NCI-H2227 (cell line): ENCODE measurements around the gene ZCCHC14.

ENCODE experiments used
- DNase-seq: peaks from one replicate; lab custom pipeline; 2025; ENCODE audit not compliant: unreplicated experiment; lab: John Stamatoyannopoulos, UW

Gene ZCCHC14

GRCh38 chr16:87435372-87436224, 57.2 kb downstream of the ZCCHC14 start:
- no peak for DNase-seq

DNA sequence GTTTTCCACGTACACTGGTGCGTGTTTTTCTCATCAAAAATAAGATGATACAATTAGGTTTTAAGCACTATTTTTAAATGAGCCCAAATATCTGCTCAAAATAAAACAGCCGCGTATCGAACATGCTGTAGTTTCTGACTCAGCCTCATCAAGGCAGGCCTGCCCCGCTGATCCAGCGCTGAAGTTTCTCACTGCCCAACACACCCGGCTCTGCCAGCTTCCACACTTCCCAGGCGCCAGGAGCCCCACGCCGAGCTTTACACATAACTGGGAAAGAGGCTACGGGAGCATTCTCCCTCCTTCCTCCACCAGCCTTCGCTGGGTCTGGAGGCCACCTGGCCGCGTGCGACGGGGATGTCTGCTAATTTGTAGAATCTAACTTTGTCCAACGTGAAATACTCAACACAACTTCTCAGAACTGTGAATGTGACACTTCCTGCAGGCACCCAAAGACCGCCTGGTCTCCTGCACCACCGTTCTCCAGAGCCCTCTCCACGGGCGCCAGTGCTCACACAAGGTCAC, 58.6 kb downstream of the ZCCHC14 start:
- DNase-seq: no peak

DNA sequence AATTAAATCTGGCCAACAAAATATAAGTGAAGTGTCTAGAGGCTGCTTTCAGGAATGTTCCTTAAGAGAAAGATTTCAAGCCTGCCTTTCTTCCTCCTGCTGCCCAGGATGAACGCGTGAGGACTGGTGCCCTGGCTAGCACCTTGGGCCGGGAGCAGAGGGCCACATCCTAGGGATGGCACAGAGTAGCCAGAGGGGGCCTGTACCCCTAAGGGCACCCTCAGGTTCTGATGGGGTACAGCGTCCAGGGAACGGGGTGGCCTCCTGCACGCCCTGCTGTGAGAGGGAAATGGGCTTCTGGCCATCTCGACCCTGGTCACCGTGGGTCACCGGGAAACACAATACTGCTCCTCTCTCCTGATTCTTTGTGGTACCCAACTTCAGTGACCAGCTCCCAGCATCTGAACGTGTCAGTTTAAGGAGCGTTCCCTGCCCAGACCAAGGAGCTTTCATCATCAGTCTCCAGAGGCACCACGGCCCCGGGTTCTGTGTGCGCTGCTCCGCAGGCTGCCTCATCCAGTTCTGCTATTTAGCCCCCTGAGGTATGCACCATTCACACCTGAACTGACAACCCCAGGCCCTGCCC, 60.4 kb downstream of the ZCCHC14 start:
- no peak for DNase-seq

DNA sequence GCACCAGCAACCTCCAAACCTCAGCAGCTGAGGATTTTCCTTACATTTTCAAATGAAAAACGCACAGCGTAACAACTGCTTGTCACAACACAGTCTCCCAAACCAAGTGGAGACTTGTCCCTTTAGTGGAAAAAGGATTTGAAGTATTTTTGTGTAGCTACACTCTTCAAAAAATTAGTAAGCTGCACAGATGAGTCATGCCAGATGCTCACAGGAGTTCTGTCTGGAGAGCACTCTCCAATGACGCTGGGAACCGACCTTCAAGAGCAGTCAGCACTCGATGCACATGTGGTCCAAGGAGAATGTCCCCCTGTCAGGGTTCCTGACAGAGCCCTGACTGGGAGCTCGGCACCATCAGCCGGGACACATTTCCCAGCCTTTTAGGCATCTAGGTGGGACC, 60.9 kb downstream of the ZCCHC14 start:
- DNase-seq: no peak

DNA sequence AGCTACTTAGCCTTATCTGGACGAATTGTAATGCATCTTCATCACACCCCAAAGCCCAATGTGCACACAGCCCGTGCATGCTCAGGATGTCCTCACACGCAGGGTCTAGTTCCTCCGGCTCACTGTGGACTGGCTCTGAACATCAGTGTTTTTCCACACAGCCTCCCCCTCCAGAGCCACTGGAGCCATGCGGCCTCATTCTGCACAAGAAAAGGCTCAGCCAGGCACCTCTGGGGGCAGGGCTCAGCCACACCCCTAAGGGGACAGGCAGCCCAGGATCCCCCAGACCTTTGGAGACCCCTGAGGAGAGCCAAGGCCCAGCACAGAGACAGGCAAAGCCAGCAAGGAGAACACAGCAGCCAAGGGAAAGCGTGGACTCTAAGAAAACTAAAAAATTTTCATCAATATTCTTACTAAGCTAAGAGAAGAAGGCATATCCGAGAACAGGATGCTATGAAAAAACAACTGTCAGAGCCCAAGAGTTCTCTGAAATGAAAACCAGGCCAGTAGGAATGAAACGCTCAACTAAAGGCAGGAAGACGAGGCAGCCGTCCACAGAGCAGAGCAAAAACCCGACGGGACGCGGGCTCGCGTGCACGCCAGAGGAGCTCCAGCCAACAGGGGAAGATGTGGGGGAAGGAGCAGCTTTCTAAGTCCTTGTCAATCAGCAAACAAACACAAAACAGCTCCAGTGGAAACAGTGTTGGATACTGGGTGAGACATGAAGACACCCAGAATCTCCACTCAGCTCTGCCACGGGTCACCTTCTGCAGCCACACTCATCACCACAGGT, 66.2 kb downstream of the ZCCHC14 start:
- DNase-seq: no peak

GRCh38 chr16:87425941-87426340, 66.9 kb downstream of the ZCCHC14 start:
- DNase-seq: no peak

GRCh38 chr16:87424266-87424665, 68.6 kb downstream of the ZCCHC14 start:
- DNase-seq: no peak

DNA sequence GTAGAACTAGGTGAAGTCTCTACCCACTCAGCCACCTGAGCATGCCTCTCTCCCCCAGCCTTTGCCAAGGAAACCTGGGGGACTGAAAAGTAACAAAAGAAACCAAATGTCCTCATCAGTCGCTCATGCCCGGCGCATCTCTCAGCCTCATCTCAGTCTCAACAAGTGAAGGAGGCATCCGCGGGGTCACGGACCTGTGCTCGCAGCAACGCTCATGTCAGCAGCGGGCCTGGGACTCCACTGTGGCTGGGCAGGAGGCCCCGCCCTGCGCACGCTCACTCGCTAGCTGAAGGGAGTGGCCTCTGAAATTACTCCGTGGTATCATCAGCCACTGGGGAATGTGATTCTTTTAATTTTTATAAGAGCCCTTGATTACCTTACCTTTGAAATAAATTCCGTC, 69.4 kb downstream of the ZCCHC14 start:
- DNase-seq: no peak

DNA sequence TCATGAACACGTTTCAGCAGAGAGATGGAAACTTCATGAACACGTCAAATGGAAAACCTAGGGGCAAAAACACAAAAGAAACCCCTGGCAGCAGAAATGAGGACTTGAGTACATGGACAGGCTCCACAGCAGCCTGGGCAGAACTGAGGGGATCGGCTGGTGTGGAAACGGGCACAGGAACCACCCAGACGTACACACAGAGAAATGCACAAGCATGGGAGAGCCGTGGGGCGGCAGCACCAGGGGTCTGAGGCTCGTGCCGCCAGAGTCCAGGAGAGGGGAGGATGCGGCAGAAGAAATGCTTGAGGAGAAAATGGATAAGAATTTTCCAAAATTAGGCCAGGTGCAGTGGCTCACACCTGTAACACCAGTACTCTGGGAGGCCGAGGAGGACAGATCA, 70.7 kb downstream of the ZCCHC14 start:
- no peak for DNase-seq

- no peak for DNase-seq
Observed at GRCh38 chr16:87421003-87421912, 71.6 kb downstream of the ZCCHC14 start.

DNA sequence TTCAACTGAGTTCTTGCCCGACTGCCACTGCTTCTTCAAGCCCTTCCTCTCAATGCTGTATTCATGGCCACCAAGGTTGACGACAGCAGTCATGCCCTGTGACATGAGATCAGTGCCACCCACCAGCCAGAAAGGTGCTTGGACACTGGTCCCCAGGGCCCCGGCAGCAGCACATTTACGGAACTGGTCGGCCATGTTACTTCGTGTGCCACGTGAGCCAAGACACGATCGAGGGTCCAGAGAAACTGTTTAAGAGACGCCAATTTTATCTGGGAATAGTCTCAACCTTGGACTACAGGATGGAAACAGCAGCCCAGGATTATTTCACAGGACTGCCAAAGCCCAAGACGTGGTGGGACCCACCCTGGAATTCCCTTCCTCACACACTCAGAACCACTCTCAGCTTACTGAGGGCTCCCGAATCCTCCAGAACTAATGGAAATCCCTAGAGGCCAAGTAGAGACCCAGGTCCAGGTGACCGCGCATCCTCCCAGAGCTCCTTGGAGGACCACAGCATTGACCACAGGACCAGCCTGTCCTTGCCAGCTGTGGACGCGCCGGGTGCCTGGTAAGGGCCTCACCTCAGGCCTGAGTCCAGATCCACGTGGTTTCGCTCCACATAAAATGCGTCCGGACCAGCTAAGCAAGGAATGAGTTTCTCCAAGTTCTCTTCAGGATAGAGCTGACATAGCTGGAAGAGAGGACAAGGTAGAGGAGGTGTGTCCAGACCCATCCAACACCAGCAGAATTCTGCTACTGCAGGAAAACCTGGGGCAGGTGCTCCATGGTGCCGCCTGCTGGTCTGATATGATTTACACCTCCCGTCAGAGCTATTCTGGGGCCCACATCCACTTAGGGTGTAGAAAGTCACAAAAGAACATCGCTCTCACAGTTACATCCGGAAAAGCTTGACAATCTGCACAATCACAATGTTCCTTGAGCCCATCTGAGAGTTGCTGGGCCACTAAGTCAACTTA, 72.5 kb downstream of the ZCCHC14 start:
- DNase-seq: no peak

DNA sequence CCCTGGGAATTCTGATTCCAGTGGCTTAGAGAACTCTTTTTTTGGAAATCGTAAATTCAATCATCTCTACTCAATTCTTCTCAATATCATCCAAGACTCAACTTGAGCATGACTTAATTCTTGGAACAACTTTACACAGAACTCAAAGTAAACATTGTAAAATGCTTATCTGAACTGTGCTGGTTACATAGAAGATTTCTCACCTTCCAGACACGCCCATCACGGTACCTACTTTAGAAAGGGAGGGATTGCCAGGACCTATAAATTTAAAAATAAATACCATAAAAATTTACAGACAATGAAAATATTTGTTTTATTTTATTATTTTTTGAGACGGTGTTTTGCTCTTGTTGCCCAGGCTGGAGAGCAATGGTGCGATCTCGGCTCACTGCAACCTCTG, 74.2 kb downstream of the ZCCHC14 start:
- no peak for DNase-seq

- DNase-seq: no peak
Observed at GRCh38 chr16:87418216-87418615, 74.6 kb downstream of the ZCCHC14 start.

- no peak for DNase-seq
Observed at GRCh38 chr16:87417528-87417910, 75.3 kb downstream of the ZCCHC14 start.

DNA sequence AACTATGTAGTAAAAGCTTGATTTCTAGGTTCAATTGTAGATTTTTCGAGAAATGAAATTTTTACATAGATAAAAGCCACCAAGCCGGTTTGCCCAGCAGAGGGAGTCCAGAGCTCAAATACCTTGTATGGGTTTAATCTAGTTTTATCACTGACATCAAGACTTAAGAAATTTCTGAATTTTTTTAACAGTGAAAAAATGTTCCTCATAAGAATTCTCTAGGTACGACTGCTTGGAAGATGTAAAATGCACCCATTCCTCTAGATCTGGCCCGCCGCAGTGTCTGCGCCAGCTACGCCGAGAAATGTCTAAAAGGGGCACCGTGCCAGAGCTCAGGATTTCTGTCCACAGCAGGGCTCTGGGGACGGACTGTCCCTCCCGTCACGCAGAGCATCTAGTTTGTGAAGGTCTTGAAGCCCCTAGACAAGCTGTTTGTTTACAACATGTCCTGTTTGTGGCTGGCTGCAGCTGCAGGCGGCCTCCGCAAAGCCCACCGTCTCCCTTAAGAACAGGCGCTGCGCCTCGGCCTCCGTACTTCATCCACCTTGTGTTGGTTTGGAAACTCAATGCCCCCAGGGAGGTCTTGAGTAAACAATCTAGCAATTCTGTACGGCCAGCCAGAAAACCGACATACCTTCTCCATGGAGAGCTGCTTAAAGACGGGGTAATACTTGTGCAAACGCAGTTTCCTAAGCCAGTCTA, 75.8 kb downstream of the ZCCHC14 start:
- peak; percentile 19 for DNase-seq

- DNase-seq: no peak
Observed at GRCh38 chr16:87415441-87415840, 77.4 kb downstream of the ZCCHC14 start.

DNA sequence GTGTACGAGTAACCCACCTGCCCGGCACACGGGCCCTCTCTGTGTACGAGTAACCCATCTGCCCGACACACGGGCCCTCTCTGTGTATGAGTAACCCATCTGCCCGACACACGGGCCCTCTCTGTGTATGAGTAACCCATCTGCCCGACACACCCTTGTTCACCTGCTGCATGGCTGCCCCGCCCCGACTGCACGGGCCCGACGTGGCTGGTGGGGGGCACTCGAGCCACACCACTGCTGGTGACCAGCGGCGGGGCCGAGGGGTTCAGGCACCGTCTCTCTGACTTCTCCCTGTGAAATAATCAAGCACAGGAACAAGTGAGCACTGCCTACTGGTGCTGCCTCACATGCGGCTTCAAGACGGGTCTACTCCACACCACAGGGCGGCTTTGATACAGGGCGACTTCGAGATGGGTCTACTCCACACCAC, 78.6 kb downstream of the ZCCHC14 start:
- no peak for DNase-seq

DNA sequence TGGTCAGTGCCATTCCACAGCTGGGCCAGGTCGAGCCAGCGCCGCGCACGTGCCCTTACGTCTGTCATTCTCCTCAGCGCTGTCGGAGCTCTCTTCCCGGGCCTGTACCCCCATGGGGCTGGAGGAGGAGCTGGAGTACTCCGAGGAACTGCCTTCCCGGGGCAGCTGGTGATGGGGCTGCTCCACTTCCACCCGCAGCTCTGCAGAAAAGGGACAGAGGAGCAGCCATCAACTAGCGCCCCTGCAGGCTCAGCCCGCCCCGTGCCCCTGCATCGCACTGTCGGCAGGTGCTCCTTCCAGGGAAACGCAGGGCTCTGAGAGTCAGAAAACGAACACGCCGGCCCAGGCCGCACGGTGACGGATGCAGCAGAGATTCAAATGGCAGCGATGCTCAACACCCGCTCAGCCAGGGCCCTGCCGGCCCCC, 79.8 kb downstream of the ZCCHC14 start:
- no peak for DNase-seq
